Measurements from ENCODE around the gene CTNNBIP1.

DNA sequence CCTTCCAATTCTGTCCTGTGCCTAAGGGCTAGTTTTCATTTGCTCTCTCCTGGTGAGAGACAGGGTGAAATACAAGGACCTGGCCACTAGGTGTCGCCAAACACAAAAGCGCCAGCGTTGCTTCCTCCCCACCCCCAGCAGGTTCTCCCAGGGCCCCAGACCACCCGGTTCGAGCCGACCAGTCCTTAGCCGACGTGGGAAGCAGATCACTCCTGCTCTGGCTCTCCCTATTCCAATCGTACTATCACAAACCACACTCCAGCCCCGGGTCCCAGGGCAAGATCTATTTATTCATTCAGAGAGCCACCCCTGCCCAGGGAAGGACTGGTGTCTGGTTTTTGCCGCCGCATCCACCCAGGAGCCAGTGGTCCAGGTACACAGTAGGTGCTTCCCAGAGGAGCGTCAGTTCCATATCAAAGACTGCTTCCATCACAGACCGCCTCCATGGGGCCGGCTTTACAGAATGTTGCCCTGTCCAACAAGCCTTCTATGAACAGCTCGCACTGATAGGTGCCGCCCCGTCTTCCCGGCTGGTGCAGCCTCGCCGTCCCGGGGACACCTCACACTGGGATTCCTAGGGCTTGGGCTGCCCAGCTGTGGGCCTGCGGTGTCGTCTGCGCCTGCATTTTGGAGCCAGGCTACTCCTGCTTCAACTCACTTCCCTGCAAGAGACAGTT is 35.0 kb downstream of the CTNNBIP1 start:
- peak in 5 of 7 experiments; percentile 85 to 97 (median 93) for TF ChIP-seq CTCF (IDR thresholded peaks at IDR 0.05)
- TF ChIP-seq POLR2AphosphoS5 (IDR thresholded peaks at IDR 0.05): peak in 1 of 3 donors; percentile 12
- no peak for TF ChIP-seq POLR2A (IDR thresholded peaks at IDR 0.05)
